HEK293 (cell line): Measurements from ENCODE around the gene THBS3.

Experiments used
- EGR2 ChIP-seq: fragments of 450-650 bp; formaldehyde crosslinking; IDR thresholded peaks from 2 replicates; pipeline ENCODE4 v1.5.1; 2016; ENCODE audit warnings: low read depth, missing biosample characterization, missing genetic modification characterization
- HOXD13 ChIP-seq: sonication (generic); formaldehyde crosslinking; IDR thresholded peaks from 2 replicates; pipeline ENCODE4 v1.8.0; 2022; ENCODE audit warnings: missing genetic modification reagents, borderline replicate concordance
- MZF1 ChIP-seq: fragments of 450-650 bp; formaldehyde crosslinking; IDR thresholded peaks from 2 replicates; pipeline ENCODE4 v1.5.1; 2017; ENCODE audit warnings: missing biosample characterization, missing genetic modification characterization, borderline replicate concordance
- SP3 ChIP-seq: fragments of 450-650 bp; formaldehyde crosslinking; IDR thresholded peaks from 2 replicates; pipeline ENCODE4 v1.5.1; 2016; ENCODE audit warnings: missing biosample characterization, missing genetic modification characterization
- ZFHX2 ChIP-seq: fragments of 450-650 bp; formaldehyde crosslinking; conservative IDR thresholded peaks from 2 replicates; pipeline ENCODE4 v1.5.1; 2016; ENCODE audit warnings: missing biosample characterization, missing genetic modification characterization
- ZFP69B ChIP-seq: fragments of 450-650 bp; formaldehyde crosslinking; IDR thresholded peaks from 2 replicates; pipeline ENCODE4 v1.5.1; 2016; ENCODE audit warnings: missing biosample characterization, missing genetic modification characterization
- ZNF146 ChIP-seq: fragments of 450-650 bp; formaldehyde crosslinking; IDR thresholded peaks from 2 replicates; pipeline ENCODE4 v1.5.1; 2016; ENCODE audit warnings: missing biosample characterization, missing genetic modification characterization
- ZNF157 ChIP-seq: fragments of 450-650 bp; formaldehyde crosslinking; IDR thresholded peaks from 2 replicates; pipeline ENCODE4 v1.5.1; 2016; ENCODE audit warnings: missing biosample characterization, missing genetic modification characterization
- ZNF16 ChIP-seq: fragments of 450-650 bp; formaldehyde crosslinking; IDR thresholded peaks from 2 replicates; pipeline ENCODE4 v1.5.1; 2016; ENCODE audit warnings: low read depth, missing biosample characterization, missing genetic modification characterization
- ZNF169 ChIP-seq: fragments of 450-650 bp; formaldehyde crosslinking; IDR thresholded peaks from 2 replicates; pipeline ENCODE4 v1.5.1; 2016; ENCODE audit warnings: missing biosample characterization, missing genetic modification characterization
- ZNF404 ChIP-seq: fragments of 450-650 bp; formaldehyde crosslinking; IDR thresholded peaks from 2 replicates; pipeline ENCODE4 v1.5.1; 2017; ENCODE audit warnings: missing biosample characterization, missing genetic modification characterization
- ZNF501 ChIP-seq: fragments of 450-650 bp; formaldehyde crosslinking; IDR thresholded peaks from 2 replicates; pipeline ENCODE4 v1.5.1; 2016; ENCODE audit warnings: missing biosample characterization, missing genetic modification characterization
- ZNF510 ChIP-seq: fragments of 450-650 bp; formaldehyde crosslinking; IDR thresholded peaks from 2 replicates; pipeline ENCODE4 v1.5.1; 2018; ENCODE audit warnings: mild to moderate bottlenecking, missing genetic modification characterization, missing biosample characterization; ENCODE audit not compliant: insufficient replicate concordance
- ZNF514 ChIP-seq: fragments of 450-650 bp; formaldehyde crosslinking; IDR thresholded peaks from 2 replicates; pipeline ENCODE4 v1.5.1; 2016; ENCODE audit warnings: missing biosample characterization, missing genetic modification characterization
- ZNF529 ChIP-seq: fragments of 450-650 bp; formaldehyde crosslinking; IDR thresholded peaks from 2 replicates; pipeline ENCODE4 v1.5.1; 2017; ENCODE audit warnings: missing genetic modification characterization, missing biosample characterization; ENCODE audit not compliant: insufficient replicate concordance
- ZNF561 ChIP-seq: fragments of 450-650 bp; IDR thresholded peaks from 2 replicates; pipeline ENCODE4 v1.5.1; 2018; ENCODE audit warnings: missing biosample characterization, missing genetic modification characterization, borderline replicate concordance
- ZNF707 ChIP-seq: fragments of 450-650 bp; formaldehyde crosslinking; IDR thresholded peaks from 2 replicates; pipeline ENCODE4 v1.5.1; 2016; ENCODE audit warnings: missing biosample characterization, missing genetic modification characterization
- ZNF830 ChIP-seq: fragments of 450-650 bp; IDR thresholded peaks from 2 replicates; pipeline ENCODE4 v1.5.0; 2018; ENCODE audit warnings: missing biosample characterization, missing genetic modification characterization, low read depth, mild to moderate bottlenecking, moderate library complexity
- TF ChIP-seq, protein P1 (sequence below): fragments of 450-650 bp; formaldehyde crosslinking; IDR thresholded peaks from 2 replicates; pipeline ENCODE4 v1.5.1; 2017; ENCODE audit warnings: missing biosample characterization, missing genetic modification characterization
- TF ChIP-seq, protein P2 (sequence below): fragments of 450-650 bp; formaldehyde crosslinking; IDR thresholded peaks from 2 replicates; pipeline ENCODE4 v1.5.0; 2017; ENCODE audit warnings: missing biosample characterization, missing genetic modification characterization, borderline replicate concordance
- TF ChIP-seq, protein P3 (sequence below): fragments of 450-650 bp; formaldehyde crosslinking; IDR thresholded peaks from 2 replicates; pipeline ENCODE4 v1.5.1; 2016; ENCODE audit warnings: missing biosample characterization, missing genetic modification characterization
- TF ChIP-seq, protein P4 (sequence below): fragments of 450-650 bp; formaldehyde crosslinking; IDR thresholded peaks from 2 replicates; pipeline ENCODE4 v1.5.1; 2016; ENCODE audit warnings: missing biosample characterization, missing genetic modification characterization
- TF ChIP-seq, protein P5 (sequence below): fragments of 450-650 bp; formaldehyde crosslinking; IDR thresholded peaks from 2 replicates; pipeline ENCODE4 v1.5.1; 2016; ENCODE audit warnings: missing biosample characterization, missing genetic modification characterization
- TF ChIP-seq, protein P6 (sequence below): fragments of 450-650 bp; formaldehyde crosslinking; IDR thresholded peaks from 2 replicates; pipeline ENCODE4 v1.5.1; 2016; ENCODE audit warnings: missing biosample characterization, missing genetic modification characterization
- TF ChIP-seq, protein P7 (sequence below): fragments of 450-650 bp; formaldehyde crosslinking; IDR thresholded peaks from 2 replicates; pipeline ENCODE4 v1.5.1; 2016; ENCODE audit warnings: missing biosample characterization, missing genetic modification characterization

Gene THBS3

DNA sequence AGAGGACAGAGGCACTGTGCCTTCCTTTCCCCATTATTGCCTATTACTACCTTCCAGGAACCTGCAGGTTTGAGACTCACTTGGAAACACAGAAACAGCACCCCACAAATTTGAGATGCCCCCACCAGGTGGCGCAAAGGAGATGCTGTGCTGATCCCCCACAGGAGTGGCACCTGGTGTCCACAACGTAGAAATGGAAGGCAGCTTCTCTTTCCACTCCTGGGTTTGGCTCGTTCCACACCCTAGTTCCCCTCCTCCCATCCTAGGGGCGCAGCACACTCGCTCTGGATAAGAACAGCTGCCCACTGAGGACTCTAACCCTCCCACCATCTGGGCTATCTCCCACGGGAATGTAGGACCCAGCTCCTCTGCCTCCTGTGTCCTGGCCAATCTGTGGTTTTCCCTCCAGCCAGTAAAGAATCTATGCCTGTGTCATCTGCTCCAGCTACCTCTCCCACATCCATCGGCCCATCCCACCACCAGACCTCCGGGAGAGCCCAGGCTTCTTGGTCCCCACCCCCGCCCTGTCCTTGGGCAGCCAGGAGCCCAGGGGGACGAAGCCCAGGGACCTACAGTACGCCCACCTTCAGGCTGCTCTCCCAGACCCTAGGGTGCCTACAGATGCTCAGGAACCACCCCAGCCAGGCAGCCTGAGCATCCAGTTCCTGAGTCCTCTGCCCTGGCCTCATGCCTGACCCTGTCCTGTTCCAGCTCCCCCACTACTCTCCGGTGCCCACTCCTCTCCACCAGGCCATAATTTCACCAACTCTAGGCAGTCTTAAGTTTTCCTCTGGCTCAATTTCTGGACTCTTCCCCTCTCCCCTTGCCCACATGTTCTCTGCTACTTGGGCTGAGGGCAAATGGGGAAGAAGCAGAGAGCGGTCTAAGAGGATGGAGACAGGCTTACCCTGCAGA, 549 bp downstream of the THBS3 start (continued):
- TF ChIP-seq, protein P1, sequence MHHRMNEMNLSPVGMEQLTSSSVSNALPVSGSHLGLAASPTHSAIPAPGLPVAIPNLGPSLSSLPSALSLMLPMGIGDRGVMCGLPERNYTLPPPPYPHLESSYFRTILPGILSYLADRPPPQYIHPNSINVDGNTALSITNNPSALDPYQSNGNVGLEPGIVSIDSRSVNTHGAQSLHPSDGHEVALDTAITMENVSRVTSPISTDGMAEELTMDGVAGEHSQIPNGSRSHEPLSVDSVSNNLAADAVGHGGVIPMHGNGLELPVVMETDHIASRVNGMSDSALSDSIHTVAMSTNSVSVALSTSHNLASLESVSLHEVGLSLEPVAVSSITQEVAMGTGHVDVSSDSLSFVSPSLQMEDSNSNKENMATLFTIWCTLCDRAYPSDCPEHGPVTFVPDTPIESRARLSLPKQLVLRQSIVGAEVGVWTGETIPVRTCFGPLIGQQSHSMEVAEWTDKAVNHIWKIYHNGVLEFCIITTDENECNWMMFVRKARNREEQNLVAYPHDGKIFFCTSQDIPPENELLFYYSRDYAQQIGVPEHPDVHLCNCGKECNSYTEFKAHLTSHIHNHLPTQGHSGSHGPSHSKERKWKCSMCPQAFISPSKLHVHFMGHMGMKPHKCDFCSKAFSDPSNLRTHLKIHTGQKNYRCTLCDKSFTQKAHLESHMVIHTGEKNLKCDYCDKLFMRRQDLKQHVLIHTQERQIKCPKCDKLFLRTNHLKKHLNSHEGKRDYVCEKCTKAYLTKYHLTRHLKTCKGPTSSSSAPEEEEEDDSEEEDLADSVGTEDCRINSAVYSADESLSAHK (tag by site-specific recombination): no peak
- TF ChIP-seq ZNF16 (tag by site-specific recombination) (no peak), ZNF561 (tag by site-specific recombination) (no peak), ZNF529 (tag by site-specific recombination) (no peak), SP3 (tag by site-specific recombination) (no peak; the same call in 1 of the 2 replicates), ZNF707 (tag by site-specific recombination) (no peak), ZNF157 (no peak), ZFP69B (tag by site-specific recombination) (no peak), EGR2 (tag by site-specific recombination) (peak; percentile 92), MZF1 (tag by site-specific recombination) (no peak), ZNF146 (peak; percentile 2; the same call in 1 of the 2 replicates), ZFHX2 (peak; percentile 89), ZNF404 (no peak), ZNF169 (tag by site-specific recombination) (no peak), HOXD13 (CRISPR knock-in tag) (no peak), ZNF510 (tag by site-specific recombination) (no peak), ZNF514 (tag by site-specific recombination) (no peak), ZNF830 (tag by site-specific recombination) (no peak), ZNF501 (tag by site-specific recombination) (no peak)
- TF ChIP-seq, protein P2, sequence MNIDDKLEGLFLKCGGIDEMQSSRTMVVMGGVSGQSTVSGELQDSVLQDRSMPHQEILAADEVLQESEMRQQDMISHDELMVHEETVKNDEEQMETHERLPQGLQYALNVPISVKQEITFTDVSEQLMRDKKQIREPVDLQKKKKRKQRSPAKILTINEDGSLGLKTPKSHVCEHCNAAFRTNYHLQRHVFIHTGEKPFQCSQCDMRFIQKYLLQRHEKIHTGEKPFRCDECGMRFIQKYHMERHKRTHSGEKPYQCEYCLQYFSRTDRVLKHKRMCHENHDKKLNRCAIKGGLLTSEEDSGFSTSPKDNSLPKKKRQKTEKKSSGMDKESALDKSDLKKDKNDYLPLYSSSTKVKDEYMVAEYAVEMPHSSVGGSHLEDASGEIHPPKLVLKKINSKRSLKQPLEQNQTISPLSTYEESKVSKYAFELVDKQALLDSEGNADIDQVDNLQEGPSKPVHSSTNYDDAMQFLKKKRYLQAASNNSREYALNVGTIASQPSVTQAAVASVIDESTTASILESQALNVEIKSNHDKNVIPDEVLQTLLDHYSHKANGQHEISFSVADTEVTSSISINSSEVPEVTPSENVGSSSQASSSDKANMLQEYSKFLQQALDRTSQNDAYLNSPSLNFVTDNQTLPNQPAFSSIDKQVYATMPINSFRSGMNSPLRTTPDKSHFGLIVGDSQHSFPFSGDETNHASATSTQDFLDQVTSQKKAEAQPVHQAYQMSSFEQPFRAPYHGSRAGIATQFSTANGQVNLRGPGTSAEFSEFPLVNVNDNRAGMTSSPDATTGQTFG (tag by site-specific recombination): no peak
- TF ChIP-seq, protein P3, sequence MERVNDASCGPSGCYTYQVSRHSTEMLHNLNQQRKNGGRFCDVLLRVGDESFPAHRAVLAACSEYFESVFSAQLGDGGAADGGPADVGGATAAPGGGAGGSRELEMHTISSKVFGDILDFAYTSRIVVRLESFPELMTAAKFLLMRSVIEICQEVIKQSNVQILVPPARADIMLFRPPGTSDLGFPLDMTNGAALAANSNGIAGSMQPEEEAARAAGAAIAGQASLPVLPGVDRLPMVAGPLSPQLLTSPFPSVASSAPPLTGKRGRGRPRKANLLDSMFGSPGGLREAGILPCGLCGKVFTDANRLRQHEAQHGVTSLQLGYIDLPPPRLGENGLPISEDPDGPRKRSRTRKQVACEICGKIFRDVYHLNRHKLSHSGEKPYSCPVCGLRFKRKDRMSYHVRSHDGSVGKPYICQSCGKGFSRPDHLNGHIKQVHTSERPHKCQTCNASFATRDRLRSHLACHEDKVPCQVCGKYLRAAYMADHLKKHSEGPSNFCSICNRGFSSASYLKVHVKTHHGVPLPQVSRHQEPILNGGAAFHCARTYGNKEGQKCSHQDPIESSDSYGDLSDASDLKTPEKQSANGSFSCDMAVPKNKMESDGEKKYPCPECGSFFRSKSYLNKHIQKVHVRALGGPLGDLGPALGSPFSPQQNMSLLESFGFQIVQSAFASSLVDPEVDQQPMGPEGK (tag by site-specific recombination): no peak
- TF ChIP-seq, protein P4, sequence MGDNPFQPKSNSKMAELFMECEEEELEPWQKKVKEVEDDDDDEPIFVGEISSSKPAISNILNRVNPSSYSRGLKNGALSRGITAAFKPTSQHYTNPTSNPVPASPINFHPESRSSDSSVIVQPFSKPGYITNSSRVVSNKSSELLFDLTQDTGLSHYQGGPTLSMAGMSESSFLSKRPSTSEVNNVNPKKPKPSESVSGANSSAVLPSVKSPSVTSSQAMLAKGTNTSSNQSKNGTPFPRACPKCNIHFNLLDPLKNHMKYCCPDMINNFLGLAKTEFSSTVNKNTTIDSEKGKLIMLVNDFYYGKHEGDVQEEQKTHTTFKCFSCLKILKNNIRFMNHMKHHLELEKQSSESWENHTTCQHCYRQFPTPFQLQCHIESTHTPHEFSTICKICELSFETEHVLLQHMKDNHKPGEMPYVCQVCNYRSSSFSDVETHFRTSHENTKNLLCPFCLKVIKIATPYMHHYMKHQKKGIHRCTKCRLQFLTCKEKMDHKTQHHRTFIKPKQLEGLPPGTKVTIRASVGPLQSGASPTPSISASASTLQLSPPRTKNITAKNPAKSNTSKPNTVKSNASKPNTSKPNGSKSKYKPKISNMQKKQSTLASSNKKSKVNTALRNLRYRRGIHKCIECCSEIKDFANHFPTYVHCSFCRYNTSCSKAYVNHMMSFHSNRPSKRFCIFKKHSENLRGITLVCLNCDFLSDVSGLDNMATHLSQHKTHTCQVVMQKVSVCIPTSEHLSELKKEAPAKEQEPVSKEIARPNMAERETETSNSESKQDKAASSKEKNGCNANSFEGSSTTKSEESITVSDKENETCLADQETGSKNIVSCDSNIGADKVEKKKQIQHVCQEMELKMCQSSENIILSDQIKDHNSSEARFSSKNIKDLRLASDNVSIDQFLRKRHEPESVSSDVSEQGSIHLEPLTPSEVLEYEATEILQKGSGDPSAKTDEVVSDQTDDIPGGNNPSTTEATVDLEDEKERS (tag by site-specific recombination): no peak
- TF ChIP-seq, protein P5, sequence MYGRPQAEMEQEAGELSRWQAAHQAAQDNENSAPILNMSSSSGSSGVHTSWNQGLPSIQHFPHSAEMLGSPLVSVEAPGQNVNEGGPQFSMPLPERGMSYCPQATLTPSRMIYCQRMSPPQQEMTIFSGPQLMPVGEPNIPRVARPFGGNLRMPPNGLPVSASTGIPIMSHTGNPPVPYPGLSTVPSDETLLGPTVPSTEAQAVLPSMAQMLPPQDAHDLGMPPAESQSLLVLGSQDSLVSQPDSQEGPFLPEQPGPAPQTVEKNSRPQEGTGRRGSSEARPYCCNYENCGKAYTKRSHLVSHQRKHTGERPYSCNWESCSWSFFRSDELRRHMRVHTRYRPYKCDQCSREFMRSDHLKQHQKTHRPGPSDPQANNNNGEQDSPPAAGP: peak; percentile 48; the same call in 1 of the 2 replicates
- TF ChIP-seq, protein P6, sequence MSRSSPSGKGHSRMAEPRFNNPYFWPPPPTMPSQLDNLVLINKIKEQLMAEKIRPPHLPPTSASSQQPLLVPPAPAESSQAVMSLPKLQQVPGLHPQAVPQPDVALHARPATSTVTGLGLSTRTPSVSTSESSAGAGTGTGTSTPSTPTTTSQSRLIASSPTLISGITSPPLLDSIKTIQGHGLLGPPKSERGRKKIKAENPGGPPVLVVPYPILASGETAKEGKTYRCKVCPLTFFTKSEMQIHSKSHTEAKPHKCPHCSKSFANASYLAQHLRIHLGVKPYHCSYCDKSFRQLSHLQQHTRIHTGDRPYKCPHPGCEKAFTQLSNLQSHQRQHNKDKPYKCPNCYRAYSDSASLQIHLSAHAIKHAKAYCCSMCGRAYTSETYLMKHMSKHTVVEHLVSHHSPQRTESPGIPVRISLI (tag by site-specific recombination): no peak
- TF ChIP-seq, protein P7, sequence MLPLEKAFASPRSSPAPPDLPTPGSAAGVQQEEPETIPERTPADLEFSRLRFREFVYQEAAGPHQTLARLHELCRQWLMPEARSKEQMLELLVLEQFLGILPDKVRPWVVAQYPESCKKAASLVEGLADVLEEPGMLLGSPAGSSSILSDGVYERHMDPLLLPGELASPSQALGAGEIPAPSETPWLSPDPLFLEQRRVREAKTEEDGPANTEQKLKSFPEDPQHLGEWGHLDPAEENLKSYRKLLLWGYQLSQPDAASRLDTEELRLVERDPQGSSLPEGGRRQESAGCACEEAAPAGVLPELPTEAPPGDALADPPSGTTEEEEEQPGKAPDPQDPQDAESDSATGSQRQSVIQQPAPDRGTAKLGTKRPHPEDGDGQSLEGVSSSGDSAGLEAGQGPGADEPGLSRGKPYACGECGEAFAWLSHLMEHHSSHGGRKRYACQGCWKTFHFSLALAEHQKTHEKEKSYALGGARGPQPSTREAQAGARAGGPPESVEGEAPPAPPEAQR: no peak
